ENCODE measurements around the gene IAH1.
"Not testable (repeated sequence)": the region's sequence is repeated elsewhere in the genome, so short reads cannot be mapped to it uniquely, and the experiment has no call there.

IAH1 gene

DNA sequence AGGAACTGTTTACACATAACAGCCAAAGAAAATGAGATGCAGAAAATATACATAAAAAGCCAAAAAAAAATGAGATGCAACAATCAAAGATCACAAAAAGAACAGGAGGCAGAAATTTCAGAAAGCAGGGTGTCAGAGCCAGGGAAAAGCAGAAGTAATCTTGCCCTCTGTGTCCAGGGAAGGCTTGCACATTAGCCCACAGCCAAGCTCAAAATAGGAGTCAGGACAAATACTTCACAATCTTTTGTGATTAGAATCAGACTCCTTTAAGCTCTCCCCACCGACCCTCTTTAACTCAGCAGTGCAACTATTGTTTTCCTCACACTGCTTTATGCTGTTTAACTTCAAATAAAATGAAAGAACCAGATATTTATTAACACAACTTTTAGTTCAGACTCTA is 34.6 kb downstream of the IAH1 start:
- TF ChIP-seq, protein P1, sequence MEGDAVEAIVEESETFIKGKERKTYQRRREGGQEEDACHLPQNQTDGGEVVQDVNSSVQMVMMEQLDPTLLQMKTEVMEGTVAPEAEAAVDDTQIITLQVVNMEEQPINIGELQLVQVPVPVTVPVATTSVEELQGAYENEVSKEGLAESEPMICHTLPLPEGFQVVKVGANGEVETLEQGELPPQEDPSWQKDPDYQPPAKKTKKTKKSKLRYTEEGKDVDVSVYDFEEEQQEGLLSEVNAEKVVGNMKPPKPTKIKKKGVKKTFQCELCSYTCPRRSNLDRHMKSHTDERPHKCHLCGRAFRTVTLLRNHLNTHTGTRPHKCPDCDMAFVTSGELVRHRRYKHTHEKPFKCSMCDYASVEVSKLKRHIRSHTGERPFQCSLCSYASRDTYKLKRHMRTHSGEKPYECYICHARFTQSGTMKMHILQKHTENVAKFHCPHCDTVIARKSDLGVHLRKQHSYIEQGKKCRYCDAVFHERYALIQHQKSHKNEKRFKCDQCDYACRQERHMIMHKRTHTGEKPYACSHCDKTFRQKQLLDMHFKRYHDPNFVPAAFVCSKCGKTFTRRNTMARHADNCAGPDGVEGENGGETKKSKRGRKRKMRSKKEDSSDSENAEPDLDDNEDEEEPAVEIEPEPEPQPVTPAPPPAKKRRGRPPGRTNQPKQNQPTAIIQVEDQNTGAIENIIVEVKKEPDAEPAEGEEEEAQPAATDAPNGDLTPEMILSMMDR (conservative IDR thresholded peaks at IDR 0.05; ENCODE audit: low read length) = no peak
- no peak for DNase-seq (ENCODE audit: low read depth)
- H3K4me3 ChIP-seq (ENCODE audit: low read length) = no peak overlapping the region

DNA sequence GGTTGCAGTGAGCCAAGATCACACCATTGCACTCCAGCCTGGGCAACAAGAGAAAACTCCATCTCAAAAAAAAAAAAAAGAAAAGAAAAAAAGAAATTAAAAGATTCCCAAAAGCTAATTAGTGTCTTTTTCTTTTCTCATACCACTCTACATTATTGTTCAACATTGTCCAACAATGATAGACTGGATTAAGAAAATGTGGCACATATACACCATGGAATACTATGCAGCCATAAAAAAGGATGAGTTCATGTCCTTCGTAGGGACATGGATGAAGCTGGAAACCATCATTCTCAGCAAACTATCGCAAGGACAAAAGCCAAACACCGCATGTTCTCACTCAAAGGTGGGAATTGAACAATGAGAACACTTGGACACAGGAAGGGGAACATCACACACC is 39.6 kb downstream of the IAH1 start:
- DNase-seq (ENCODE audit: low read depth); H3K4me3 ChIP-seq (ENCODE audit: low read length): not testable (repeated sequence)

DNA sequence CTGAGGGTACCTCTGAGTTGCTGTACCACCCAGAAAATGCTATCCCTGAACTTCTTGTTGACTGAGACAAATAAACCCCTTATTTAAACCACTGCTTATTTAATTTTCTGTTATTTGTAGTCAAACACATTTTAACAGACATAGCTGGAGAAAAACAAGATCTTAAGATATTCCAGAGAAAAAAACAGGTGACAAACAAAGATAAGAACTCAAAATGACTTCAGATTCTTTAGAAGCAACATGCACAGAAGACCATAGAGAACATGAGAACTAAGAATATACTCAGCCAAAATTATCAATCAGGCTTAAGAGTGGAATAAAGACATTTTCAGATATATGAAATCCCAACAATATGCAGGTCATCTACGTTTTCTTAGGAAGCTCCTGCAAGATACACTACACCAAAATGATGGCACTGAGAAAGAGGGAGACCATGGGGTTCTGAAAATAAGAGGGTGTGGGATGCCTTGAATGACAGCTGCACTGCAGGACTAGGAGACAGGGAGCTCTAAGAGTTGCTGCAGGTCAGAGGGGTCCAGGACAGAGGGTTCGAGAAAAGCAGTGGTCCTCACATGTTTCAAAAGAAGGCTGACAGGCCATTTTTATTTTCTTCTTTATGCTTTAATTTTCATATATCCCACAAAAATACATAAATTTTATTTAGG is 42.9 kb downstream of the IAH1 start:
- H3K4me3 ChIP-seq (ENCODE audit: low read length) = no peak overlapping the region
- DNase-seq (ENCODE audit: low read depth) = no peak
- TF ChIP-seq, protein P1 (conservative IDR thresholded peaks at IDR 0.05; ENCODE audit: low read length) = no peak

DNA sequence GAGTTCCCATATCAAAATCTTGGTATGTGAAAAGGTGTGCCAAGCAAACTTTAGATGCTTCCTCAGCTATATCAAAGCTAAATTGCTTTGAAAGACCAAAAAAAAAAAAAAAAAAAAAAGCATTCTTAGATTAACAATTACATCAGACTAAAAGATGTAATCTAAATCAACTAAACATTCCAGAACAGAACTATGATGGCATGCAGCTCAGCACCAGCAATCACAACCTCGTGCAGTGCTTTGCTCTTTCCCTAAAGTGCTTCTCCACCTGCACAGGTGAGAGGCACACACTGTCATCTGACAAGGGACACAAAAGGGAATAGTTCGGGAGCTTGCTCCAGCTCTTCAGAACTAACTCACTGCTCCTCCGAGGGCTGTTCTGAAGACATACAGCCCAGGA is 43.8 kb downstream of the IAH1 start:
- no peak for DNase-seq (ENCODE audit: low read depth)
- H3K4me3 ChIP-seq (ENCODE audit: low read length) = no peak overlapping the region
- TF ChIP-seq, protein P1 (conservative IDR thresholded peaks at IDR 0.05; ENCODE audit: low read length) = no peak

DNA sequence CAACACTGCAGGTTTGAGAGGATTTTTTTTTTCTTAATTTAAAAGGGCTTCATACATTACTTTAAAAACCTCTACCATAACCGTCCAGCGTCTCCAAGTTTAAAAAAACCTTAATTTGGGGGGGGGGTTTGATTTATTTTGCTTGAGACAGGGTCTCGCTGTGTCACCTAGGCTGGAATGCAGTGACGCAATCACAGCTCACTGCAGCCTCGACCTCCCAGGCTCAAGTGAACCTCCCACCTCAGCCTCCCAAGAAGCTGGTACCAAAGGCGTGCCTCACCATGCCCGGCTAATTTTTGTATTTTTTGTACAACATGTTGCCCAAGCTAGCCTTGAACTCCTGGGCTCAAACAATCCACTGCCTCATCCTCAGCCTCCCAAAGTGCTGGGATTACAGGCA is 44.4 kb downstream of the IAH1 start:
- no peak overlapping the region for H3K4me3 ChIP-seq (ENCODE audit: low read length)
- no peak for DNase-seq (ENCODE audit: low read depth)
- TF ChIP-seq, protein P1 (conservative IDR thresholded peaks at IDR 0.05; ENCODE audit: low read length) = no peak

DNA sequence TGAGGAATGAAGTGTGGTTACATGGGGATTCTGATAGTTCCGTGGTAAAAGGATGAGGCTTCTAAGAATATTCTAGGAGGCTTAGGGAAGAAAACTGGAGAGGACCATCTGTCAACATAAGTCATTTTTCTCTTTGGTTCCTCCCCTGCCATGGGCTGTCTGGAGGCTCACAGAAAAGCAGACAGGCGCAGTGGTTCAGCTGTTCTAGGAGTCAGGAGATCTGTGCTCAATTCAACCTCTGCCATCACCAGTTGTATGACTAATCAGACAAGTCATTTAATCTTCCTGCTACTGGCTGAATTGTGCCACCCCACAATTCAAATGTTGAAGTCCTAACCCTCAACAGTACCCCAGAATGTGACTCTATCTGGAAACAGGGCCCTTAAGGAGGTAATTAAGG is 44.9 kb downstream of the IAH1 start:
- H3K4me3 ChIP-seq (ENCODE audit: low read length) = no peak overlapping the region
- no peak for DNase-seq (ENCODE audit: low read depth)
- TF ChIP-seq, protein P1 (conservative IDR thresholded peaks at IDR 0.05; ENCODE audit: low read length) = no peak

DNA sequence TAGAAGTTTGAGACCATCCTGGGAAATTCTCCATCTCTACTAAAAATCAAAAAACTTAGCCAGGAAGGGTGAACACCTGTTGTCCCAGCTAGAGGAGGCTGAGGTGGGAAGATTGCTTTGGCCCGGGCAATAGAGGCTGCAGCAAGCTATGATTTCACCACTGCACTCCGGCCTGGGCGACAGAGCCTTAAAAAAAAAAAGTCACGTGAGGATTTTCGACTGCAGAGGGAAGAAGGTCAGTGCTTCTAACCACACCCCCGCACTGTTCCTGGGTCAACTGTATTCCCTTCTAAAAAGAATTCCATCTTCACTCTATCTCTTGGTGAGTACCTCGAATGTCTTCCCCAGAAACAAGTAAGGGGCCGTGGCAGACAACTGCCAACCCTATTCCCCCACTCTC is 49.9 kb downstream of the IAH1 start:
- TF ChIP-seq, protein P1 (conservative IDR thresholded peaks at IDR 0.05; ENCODE audit: low read length) = no peak
- no peak overlapping the region for H3K4me3 ChIP-seq (ENCODE audit: low read length)
- DNase-seq (ENCODE audit: low read depth) = no peak

DNA sequence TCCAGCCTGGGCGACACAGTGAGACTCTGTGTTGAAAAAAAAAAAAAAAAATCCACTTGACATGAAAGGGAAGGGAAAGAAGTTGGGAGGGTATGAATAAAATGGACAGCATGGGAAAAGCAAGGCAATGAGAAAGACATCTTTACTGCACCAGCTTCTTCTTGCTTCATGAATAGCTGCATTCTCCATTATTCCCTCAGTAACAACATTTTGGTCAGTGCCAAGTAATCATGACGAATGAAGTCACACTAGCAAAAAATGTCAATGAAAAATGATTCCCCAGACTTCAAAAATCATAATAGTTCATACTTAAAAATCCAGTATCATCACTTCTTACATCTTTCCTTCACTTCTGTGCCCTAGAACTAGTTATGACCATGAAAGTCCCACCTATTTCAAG is 50.9 kb downstream of the IAH1 start:
- H3K4me3 ChIP-seq (ENCODE audit: low read length) = no peak overlapping the region
- DNase-seq (ENCODE audit: low read depth) = no peak
- TF ChIP-seq, protein P1 (conservative IDR thresholded peaks at IDR 0.05; ENCODE audit: low read length) = no peak
